Measurements from ENCODE around the gene ARMC8.

ARMC8 gene

DNA sequence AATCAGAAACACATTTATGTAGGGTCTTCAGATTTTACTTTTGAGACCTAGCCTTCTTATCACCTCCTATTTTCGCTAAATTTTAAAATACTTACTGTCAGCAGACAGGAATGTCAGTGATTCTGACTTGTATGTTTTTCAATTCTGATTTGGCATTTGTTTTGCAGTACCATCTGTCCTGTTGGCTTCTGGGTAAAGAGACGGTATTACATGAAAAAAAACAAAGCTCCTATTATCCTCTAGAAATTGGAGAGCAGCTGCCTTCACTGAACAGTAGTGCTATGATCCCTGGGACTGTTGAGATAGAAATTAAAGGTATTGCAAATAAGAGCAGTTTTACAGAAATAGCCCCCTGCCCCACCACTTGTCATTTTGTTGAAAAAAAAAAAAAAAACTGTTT lies 8.4 kb downstream of the ARMC8 start:
- H3K9ac ChIP-seq (ENCODE audit: low read depth, low read length) = no peak overlapping the region
- peaks cover 95% of the 10 kb centered on the region for H3K79me2 ChIP-seq (ENCODE audit: insufficient read depth, low read length)
- no peak for DNase-seq
- peaks cover 75% of the 10 kb centered on the region for H4K20me1 ChIP-seq (ENCODE audit: insufficient read depth, low read length)
- H3K36me3 ChIP-seq (ENCODE audit: insufficient read depth, low read length) = peaks cover 21% of the 10 kb centered on the region; the same call in 1 of the 2 replicates
- no peak overlapping the region for H3K27ac ChIP-seq (ENCODE audit: low read length)
- H2AFZ ChIP-seq (ENCODE audit: low read depth, low read length) = no peak overlapping the region
- no peak overlapping the region for H3K4me2 ChIP-seq (ENCODE audit: insufficient read depth, low read length)
- no peaks in the 10 kb centered on the region for H3K27me3 ChIP-seq (ENCODE audit: insufficient read depth, low read length, poor library complexity)
- H3K4me1 ChIP-seq (ENCODE audit: insufficient read depth, low read length) = peaks cover 7% of the 10 kb centered on the region; the same call in 1 of the 2 replicates
- no peaks in the 10 kb centered on the region for H3K9me3 ChIP-seq (ENCODE audit: insufficient read depth, low read length, severe bottlenecking)
- no peak for ATAC-seq (ENCODE audit: insufficient read depth, low read depth)
- TF ChIP-seq EZH2 (IDR thresholded peaks at IDR 0.05; ENCODE audit: borderline replicate concordance, low read depth, low read length, severe bottlenecking) = no peak
- TF ChIP-seq, protein P1, sequence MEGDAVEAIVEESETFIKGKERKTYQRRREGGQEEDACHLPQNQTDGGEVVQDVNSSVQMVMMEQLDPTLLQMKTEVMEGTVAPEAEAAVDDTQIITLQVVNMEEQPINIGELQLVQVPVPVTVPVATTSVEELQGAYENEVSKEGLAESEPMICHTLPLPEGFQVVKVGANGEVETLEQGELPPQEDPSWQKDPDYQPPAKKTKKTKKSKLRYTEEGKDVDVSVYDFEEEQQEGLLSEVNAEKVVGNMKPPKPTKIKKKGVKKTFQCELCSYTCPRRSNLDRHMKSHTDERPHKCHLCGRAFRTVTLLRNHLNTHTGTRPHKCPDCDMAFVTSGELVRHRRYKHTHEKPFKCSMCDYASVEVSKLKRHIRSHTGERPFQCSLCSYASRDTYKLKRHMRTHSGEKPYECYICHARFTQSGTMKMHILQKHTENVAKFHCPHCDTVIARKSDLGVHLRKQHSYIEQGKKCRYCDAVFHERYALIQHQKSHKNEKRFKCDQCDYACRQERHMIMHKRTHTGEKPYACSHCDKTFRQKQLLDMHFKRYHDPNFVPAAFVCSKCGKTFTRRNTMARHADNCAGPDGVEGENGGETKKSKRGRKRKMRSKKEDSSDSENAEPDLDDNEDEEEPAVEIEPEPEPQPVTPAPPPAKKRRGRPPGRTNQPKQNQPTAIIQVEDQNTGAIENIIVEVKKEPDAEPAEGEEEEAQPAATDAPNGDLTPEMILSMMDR (IDR thresholded peaks at IDR 0.05; ENCODE audit: borderline replicate concordance, extremely low read depth, low read length, poor library complexity, severe bottlenecking) = no peak
- H3K4me3 ChIP-seq (ENCODE audit: low read depth in 1 of 2, low read length in 2 of 2) = no peak overlapping the region

- H3K27ac ChIP-seq (ENCODE audit: low read length) = no peak overlapping the region
- H3K4me3 ChIP-seq (ENCODE audit: low read depth in 1 of 2, low read length in 2 of 2) = no peak overlapping the region
- H3K4me1 ChIP-seq (ENCODE audit: insufficient read depth, low read length) = 0 out of 2 replicates have a peak, but pooled peaks cover 4% of the 10 kb centered on the region
- H4K20me1 ChIP-seq (ENCODE audit: insufficient read depth, low read length) = peaks cover 73% of the 10 kb centered on the region
- H3K36me3 ChIP-seq (ENCODE audit: insufficient read depth, low read length) = peaks cover 15% of the 10 kb centered on the region; the same call in 1 of the 2 replicates
- H3K9ac ChIP-seq (ENCODE audit: low read depth, low read length) = no peak overlapping the region
- peaks cover 95% of the 10 kb centered on the region for H3K79me2 ChIP-seq (ENCODE audit: insufficient read depth, low read length)
- DNase-seq (no peak), ATAC-seq (ENCODE audit: insufficient read depth, low read depth) (no peak)
- H2AFZ ChIP-seq (ENCODE audit: low read depth, low read length) = no peak overlapping the region
- H3K9me3 ChIP-seq (ENCODE audit: insufficient read depth, low read length, severe bottlenecking) = no peaks in the 10 kb centered on the region
- no peak overlapping the region for H3K4me2 ChIP-seq (ENCODE audit: insufficient read depth, low read length)
- TF ChIP-seq, protein P1 (IDR thresholded peaks at IDR 0.05; ENCODE audit: borderline replicate concordance, extremely low read depth, low read length, poor library complexity, severe bottlenecking) = no peak
- TF ChIP-seq EZH2 (IDR thresholded peaks at IDR 0.05; ENCODE audit: borderline replicate concordance, low read depth, low read length, severe bottlenecking) = no peak
- no peaks in the 10 kb centered on the region for H3K27me3 ChIP-seq (ENCODE audit: insufficient read depth, low read length, poor library complexity)
Measured at GRCh38 chr3:138196023-138196422, 8.9 kb downstream of the ARMC8 start.

GRCh38 chr3:138197058-138197457 lies 10.0 kb downstream of the ARMC8 start:
- Histone ChIP-seq H2AFZ (ENCODE audit: low read depth, low read length) (no peak overlapping the region), H3K36me3 (ENCODE audit: insufficient read depth, low read length) (peaks cover 8% of the 10 kb centered on the region; the same call in 1 of the 2 replicates), H3K4me1 (ENCODE audit: insufficient read depth, low read length) (no peaks in the 10 kb centered on the region), H3K27me3 (ENCODE audit: insufficient read depth, low read length, poor library complexity) (no peaks in the 10 kb centered on the region), H3K4me3 (ENCODE audit: low read depth in 1 of 2, low read length in 2 of 2) (no peak overlapping the region), H3K9me3 (ENCODE audit: insufficient read depth, low read length, severe bottlenecking) (no peaks in the 10 kb centered on the region), H3K27ac (ENCODE audit: low read length) (no peak overlapping the region), H3K79me2 (ENCODE audit: insufficient read depth, low read length) (peaks cover 95% of the 10 kb centered on the region), H4K20me1 (ENCODE audit: insufficient read depth, low read length) (peaks cover 75% of the 10 kb centered on the region), H3K9ac (ENCODE audit: low read depth, low read length) (no peak overlapping the region), H3K4me2 (ENCODE audit: insufficient read depth, low read length) (no peak overlapping the region)
- peak; percentile 90 for ATAC-seq (ENCODE audit: insufficient read depth, low read depth)
- DNase-seq = peak; percentile 44
- TF ChIP-seq, protein P1 (IDR thresholded peaks at IDR 0.05; ENCODE audit: borderline replicate concordance, extremely low read depth, low read length, poor library complexity, severe bottlenecking) = no peak
- no peak for TF ChIP-seq EZH2 (IDR thresholded peaks at IDR 0.05; ENCODE audit: borderline replicate concordance, low read depth, low read length, severe bottlenecking)
